HepG2 (cell line): Measurements from ENCODE around the gene CXADR. TPM values are rescaled to one million over a fixed set of nuclear protein-coding genes. Genes with fewer than 3 reads are reported as not detected.

Source experiments
- ARID2 ChIP-seq: sonication (generic); formaldehyde crosslinking; IDR thresholded peaks from 2 replicates; pipeline ENCODE4 v1.8.1; 2022; ENCODE audit warnings: mild to moderate bottlenecking, missing genetic modification reagents, borderline replicate concordance
- CERS6 ChIP-seq: sonication (generic); formaldehyde crosslinking; IDR thresholded peaks from 2 replicates; pipeline ENCODE4 v1.5.0; 2020; ENCODE audit warnings: missing genetic modification reagents
- HHEX ChIP-seq: IDR thresholded peaks from 2 replicates; pipeline ENCODE4 v1.6.1; 2016; ENCODE audit warnings: control low read depth
- HNRNPK ChIP-seq: fragments of 200-400 bp; formaldehyde crosslinking; IDR thresholded peaks from 2 replicates; pipeline ENCODE4 v1.6.1; 2018; ENCODE audit warnings: low read length, low read depth, moderate library complexity, mild to moderate bottlenecking; ENCODE audit not compliant: poor library complexity, severe bottlenecking
- NKX3-1 ChIP-seq: sonication (generic); formaldehyde crosslinking; IDR thresholded peaks from 2 replicates; pipeline ENCODE4 v1.5.0; 2020; ENCODE audit warnings: missing genetic modification reagents
- NR2C2 ChIP-seq: sonication (generic); formaldehyde crosslinking; IDR thresholded peaks from 2 replicates; pipeline ENCODE4 v1.4.0; 2020; ENCODE audit warnings: missing genetic modification reagents, mild to moderate bottlenecking, moderate library complexity, borderline replicate concordance
- NR3C1 ChIP-seq: sonication (generic); formaldehyde crosslinking; IDR thresholded peaks from 2 replicates; pipeline ENCODE4 v1.4.0; 2020; ENCODE audit warnings: missing genetic modification reagents
- POLR2A ChIP-seq, 2 experiments: IDR thresholded peaks; 2 replicates each; pipeline ENCODE4 v1.6.1; 2011; ENCODE audit warnings: low read depth in 2 of 2, low read length in 2 of 2, mild to moderate bottlenecking in 1 of 2, moderate library complexity in 1 of 2; ENCODE audit not compliant: insufficient read depth in 1 of 2
- RAD21 ChIP-seq: fragments of 450-650 bp; formaldehyde crosslinking; IDR thresholded peaks from 2 replicates; pipeline ENCODE4 v1.5.0; 2020; ENCODE audit warnings: mild to moderate bottlenecking
- SMC3 ChIP-seq: IDR thresholded peaks from 2 replicates; pipeline ENCODE4 v1.6.1; 2011; ENCODE audit warnings: low read length, improper control_type of control experiment
- SOX6 ChIP-seq, 2 experiments: fragments of 450-650 bp in 1 of 2; sonication (generic) in 1 of 2; formaldehyde crosslinking in 1 of 2; IDR thresholded peaks; 2 replicates each; pipeline versions ENCODE4 v1.4.0 to v1.6.1; 2017 to 2020; ENCODE audit warnings: antibody characterized with exemption in 1 of 2, mild to moderate bottlenecking in 1 of 2, missing genetic modification reagents in 1 of 2
- SP4 ChIP-seq: sonication (generic); formaldehyde crosslinking; IDR thresholded peaks from 2 replicates; pipeline ENCODE4 v1.8.1; 2023; ENCODE audit warnings: mild to moderate bottlenecking, missing genetic modification reagents
- ZBTB8A ChIP-seq: sonication (generic); formaldehyde crosslinking; IDR thresholded peaks from 2 replicates; pipeline ENCODE4 v1.4.0; 2020; ENCODE audit warnings: mild to moderate bottlenecking, low read depth, missing genetic modification reagents, borderline replicate concordance
- ZNF124 ChIP-seq: sonication (generic); formaldehyde crosslinking; IDR thresholded peaks from 2 replicates; pipeline ENCODE4 v1.4.0; 2020; ENCODE audit warnings: missing genetic modification reagents
- ZNF234 ChIP-seq: sonication (generic); formaldehyde crosslinking; conservative IDR thresholded peaks from 2 replicates; pipeline ENCODE4 v1.5.1; 2020; ENCODE audit warnings: mild to moderate bottlenecking, missing genetic modification reagents
- ZNF343 ChIP-seq: sonication (generic); formaldehyde crosslinking; IDR thresholded peaks from 2 replicates; pipeline ENCODE4 v1.4.0; 2020; ENCODE audit warnings: mild to moderate bottlenecking, missing genetic modification reagents
- ZNF441 ChIP-seq: sonication (generic); formaldehyde crosslinking; IDR thresholded peaks from 2 replicates; pipeline ENCODE4 v1.7.0; 2021; ENCODE audit warnings: missing genetic modification reagents, borderline replicate concordance
- ZNF503 ChIP-seq: sonication (generic); formaldehyde crosslinking; IDR thresholded peaks from 2 replicates; pipeline ENCODE4 v1.4.0; 2020; ENCODE audit warnings: missing genetic modification reagents
- ZNF609 ChIP-seq: sonication (generic); formaldehyde crosslinking; IDR thresholded peaks from 2 replicates; pipeline ENCODE4 v1.4.0; 2020; ENCODE audit warnings: mild to moderate bottlenecking, missing genetic modification reagents, borderline replicate concordance
- ZNF615 ChIP-seq: sonication (generic); formaldehyde crosslinking; IDR thresholded peaks from 2 replicates; pipeline ENCODE4 v1.5.0; 2020; ENCODE audit warnings: mild to moderate bottlenecking, missing genetic modification reagents, borderline replicate concordance
- ZNF850 ChIP-seq: sonication (generic); formaldehyde crosslinking; conservative IDR thresholded peaks from 2 replicates; pipeline ENCODE4 v1.9.0; 2021; ENCODE audit warnings: mild to moderate bottlenecking, missing genetic modification reagents
- ZZZ3 ChIP-seq: sonication (generic); formaldehyde crosslinking; IDR thresholded peaks from 2 replicates; pipeline ENCODE4 v1.4.0; 2020; ENCODE audit warnings: missing genetic modification reagents, mild to moderate bottlenecking, borderline replicate concordance
- polyA plus RNA-seq, 8 experiments: library from polyadenylated mRNA; depleted of rRNA in 3 of 8; stranded (reverse) in 7 of 8; unstranded in 1 of 8; fragments of >200 nt; fragmentation: Illumina TruSeq in 4 of 8; extraction: Trizol in 4 of 8; gene quantifications; 2 replicates each; pipeline versions ENCODE4 v1.2.1 to v1.2.3, GENCODE V29; 2011 to 2016; ENCODE audit warnings: low read depth in 4 of 8, missing spikeins in 1 of 8, mixed read lengths in 1 of 8; ENCODE audit not compliant: insufficient read depth in 1 of 8
- total RNA-seq, 5 experiments: library from RNA; depleted of rRNA; stranded (reverse); fragments of >200 nt; fragmentation: Illumina TruSeq; extraction: Trizol; gene quantifications; 2 replicates each; pipeline ENCODE4 v1.2.3, GENCODE V29; 2016; ENCODE audit warnings: low read depth in 1 of 5

The CXADR gene
- total and polyA plus RNA-seq, 2 of the 13 experiments (the other 11 are each of a cell fraction or from before 2014, with no cell fraction given) = 86.8 to 110 TPM

- 0 out of 4 replicates have a peak, but pooled peaks of 1 of the 2 experiments have one; percentile 23 for TF ChIP-seq POLR2A (IDR thresholded peaks at IDR 0.05; ENCODE audit: insufficient read depth in 1 of 2, low read depth in 2 of 2, low read length in 2 of 2)
- TF ChIP-seq ARID2 (CRISPR knock-in tag) = no peak
- TF ChIP-seq HNRNPK = peak; percentile 10
- no peak; the same call in 1 of the 2 replicates for TF ChIP-seq ZNF234 (CRISPR knock-in tag)
- TF ChIP-seq NR2C2 = peak; percentile 5; the same call in 1 of the 2 replicates
- TF ChIP-seq SOX6 (IDR thresholded peaks at IDR 0.05) = no peak
- no peak for TF ChIP-seq SOX6 (CRISPR knock-in tag; IDR thresholded peaks at IDR 0.05)
- no peak for TF ChIP-seq ZNF441 (CRISPR knock-in tag)
- TF ChIP-seq ZNF850 (CRISPR knock-in tag) = no peak
- 0 out of 2 replicates have a peak, but pooled peaks have one; percentile 18 for TF ChIP-seq ZNF609 (CRISPR knock-in tag)
- 0 out of 2 replicates have a peak, but pooled peaks have one; percentile 13 for TF ChIP-seq SMC3
- TF ChIP-seq ZNF615 (CRISPR knock-in tag) = no peak
- TF ChIP-seq ZNF343 (CRISPR knock-in tag) = peak; percentile 3; the same call in 1 of the 2 replicates
- TF ChIP-seq NKX3-1 = no peak
- no peak for TF ChIP-seq ZZZ3 (CRISPR knock-in tag)
- no peak for TF ChIP-seq RAD21 (CRISPR knock-in tag)
- no peak for TF ChIP-seq CERS6 (CRISPR knock-in tag)
- 0 out of 2 replicates have a peak, but pooled peaks have one; percentile 4 for TF ChIP-seq ZBTB8A (CRISPR knock-in tag)
- TF ChIP-seq NR3C1 (CRISPR knock-in tag) = no peak
- no peak for TF ChIP-seq HHEX (CRISPR knock-in tag)
- TF ChIP-seq SP4 (CRISPR knock-in tag) = no peak
- TF ChIP-seq ZNF124 (CRISPR knock-in tag) = no peak
- no peak for TF ChIP-seq ZNF503 (CRISPR knock-in tag)
Observed at GRCh38 chr21:17513214-17514123, 626 bp downstream of the CXADR start (continued).
